PC-9 (cell line): ENCODE results near the gene TMEM109. TPM values are rescaled to one million over a fixed set of nuclear protein-coding genes. Genes with fewer than 3 reads are reported as not detected.

ENCODE experiments used
- BruUV-seq: library from RNA; stranded (reverse); fragments of 400-500 nt; replicated peaks from 2 replicates; lab custom pipeline; 2021; lab: Mats Ljungman, UMichigan
- CTCF ChIA-PET: fragments of 300-600 bp; sonication (Branson Sonifier 250); formaldehyde crosslinking; loops from one replicate; lab custom pipeline; 2022; ENCODE audit warnings: antibody characterized with exemption; lab: Charles Lee
- POLR2A ChIA-PET: fragments of 300-600 bp; sonication (Branson Sonifier 250); formaldehyde crosslinking; loops from one replicate; lab custom pipeline; 2022; ENCODE audit warnings: antibody characterized with exemption; ENCODE audit not compliant: unreplicated experiment; lab: Charles Lee
- DNase-seq, 2 experiments: peaks; one replicate each; pipeline versions ENCODE4 v3.0.0 to v3.0.0-alpha.2; 2015 to 2022; ENCODE audit warnings: mixed read lengths in 1 of 2
- H2AFZ ChIP-seq: fragments of 200-600 bp; sonication (generic); 2 replicates; pipeline ENCODE4 v1.8.1; 2017; ENCODE audit warnings: antibody characterized with exemption
- H3F3A ChIP-seq: fragments of 200-600 bp; sonication (generic); 2 replicates; pipeline ENCODE4 v1.8.1; 2017; ENCODE audit warnings: antibody characterized with exemption, mild to moderate bottlenecking, low read depth; ENCODE audit not compliant: insufficient read depth
- H3K27ac ChIP-seq: fragments of 200-600 bp; sonication (generic); 2 replicates; pipeline ENCODE4 v1.6.1; 2016; ENCODE audit warnings: mixed run types
- H3K27me3 ChIP-seq: fragments of 200-600 bp; sonication (generic); 2 replicates; pipeline ENCODE4 v1.6.1; 2016; ENCODE audit warnings: low read depth, mixed run types; ENCODE audit not compliant: insufficient read depth
- H3K36me3 ChIP-seq: fragments of 200-600 bp; sonication (generic); 2 replicates; pipeline ENCODE4 v1.6.1; 2016; ENCODE audit warnings: low read depth, mixed run types
- H3K4me1 ChIP-seq: fragments of 200-600 bp; sonication (generic); replicated peaks from 2 replicates; pipeline ENCODE4 v1.6.1; 2016; ENCODE audit warnings: mixed run types; ENCODE audit not compliant: insufficient read depth
- H3K4me2 ChIP-seq: fragments of 200-600 bp; sonication (generic); 2 replicates; pipeline ENCODE4 v1.6.1; 2017; ENCODE audit warnings: mixed run types
- H3K4me3 ChIP-seq: fragments of 200-600 bp; sonication (generic); 2 replicates; pipeline ENCODE4 v1.6.1; 2016; ENCODE audit warnings: mixed run types
- H3K79me2 ChIP-seq: fragments of 200-600 bp; sonication (generic); 2 replicates; pipeline ENCODE4 v1.6.1; 2017; ENCODE audit warnings: low read depth, mixed run types
- H3K9me2 ChIP-seq: fragments of 200-600 bp; sonication (generic); 2 replicates; pipeline ENCODE4 v1.8.1; 2017; ENCODE audit warnings: mild to moderate bottlenecking; ENCODE audit not compliant: insufficient read depth
- H3K9me3 ChIP-seq: fragments of 200-600 bp; sonication (generic); 2 replicates; pipeline ENCODE4 v1.8.1; 2016; ENCODE audit warnings: low read depth; ENCODE audit not compliant: insufficient read depth
- H4K20me1 ChIP-seq: fragments of 200-600 bp; sonication (generic); 2 replicates; pipeline ENCODE4 v1.8.1; 2017; ENCODE audit not compliant: insufficient read depth
- EZH2 ChIP-seq: fragments of 200-600 bp; sonication (generic); IDR thresholded peaks from 2 replicates; pipeline ENCODE4 v1.8.0; 2017; ENCODE audit warnings: antibody characterized with exemption, low read depth
- intact Hi-C: fragments of 100-400 bp; cut with micrococcal nuclease; formaldehyde crosslinking; loops from one replicate; pipeline ENCODE4 v1.10.0; 2022; ENCODE audit not compliant: unreplicated experiment
- total RNA-seq: library from RNA; stranded (reverse); gene quantifications from 2 replicates; pipeline ENCODE4 v1.2.3, GENCODE V29; 2021
- TF ChIP-seq, protein P1 (sequence below): fragments of 200-600 bp; sonication (generic); conservative IDR thresholded peaks from 2 replicates; pipeline ENCODE4 v1.6.1; 2017; ENCODE audit warnings: mixed run types, antibody characterized with exemption, mild to moderate bottlenecking, moderate library complexity

Gene TMEM109
- total RNA-seq, 1 experiment from 2014 or later: 105 TPM

DNA sequence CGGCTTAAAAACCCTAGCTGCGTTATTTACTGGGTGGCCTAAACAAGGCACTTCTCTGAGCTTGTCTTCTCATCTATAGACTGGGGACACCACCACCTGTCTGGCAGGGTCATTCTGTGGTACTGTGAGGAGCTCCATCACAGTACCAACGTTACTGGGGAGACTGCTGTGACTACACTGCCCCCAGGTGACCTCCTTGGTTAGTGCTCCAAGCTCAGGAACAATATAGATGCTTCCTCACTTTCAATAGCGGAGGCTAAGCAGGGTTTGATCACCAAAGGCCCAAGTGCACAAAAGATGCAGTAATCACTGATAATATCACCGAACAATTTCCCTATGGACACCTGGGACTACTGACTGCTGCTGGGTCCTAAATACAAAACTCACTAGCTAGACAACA is 26.4 kb upstream of the TMEM109 start:
- DNase-seq: no peak
- POLR2A ChIA-PET: interaction anchor here (0.6 to 0.7 kb wide), 2 partner anchors 28 to 61 kb away, joined by 4 to 5 read pairs; no protein-coding TSS in a partner anchor
- Histone ChIP-seq H3K9me3 (no peaks in the 10 kb centered on the region), H3K4me2 (no peak overlapping the region), H4K20me1 (peaks cover 7% of the 10 kb centered on the region), H3K4me1 (no peaks in the 10 kb centered on the region), H3K4me3 (no peak overlapping the region), H2AFZ (no peak overlapping the region), H3F3A (peaks cover 23% of the 10 kb centered on the region), H3K36me3 (no peaks in the 10 kb centered on the region), H3K79me2 (no peaks in the 10 kb centered on the region), H3K27ac (no peak overlapping the region), H3K27me3 (no peaks in the 10 kb centered on the region), H3K9me2 (no peaks in the 10 kb centered on the region)
- BruUV-seq: no TSS peak
- intact Hi-C loops: loop anchor here (1.0 kb wide), 2 partner anchors 56 to 112 kb away; no protein-coding TSS in a partner anchor
- TF ChIP-seq EZH2: no peak
- TF ChIP-seq, protein P1, sequence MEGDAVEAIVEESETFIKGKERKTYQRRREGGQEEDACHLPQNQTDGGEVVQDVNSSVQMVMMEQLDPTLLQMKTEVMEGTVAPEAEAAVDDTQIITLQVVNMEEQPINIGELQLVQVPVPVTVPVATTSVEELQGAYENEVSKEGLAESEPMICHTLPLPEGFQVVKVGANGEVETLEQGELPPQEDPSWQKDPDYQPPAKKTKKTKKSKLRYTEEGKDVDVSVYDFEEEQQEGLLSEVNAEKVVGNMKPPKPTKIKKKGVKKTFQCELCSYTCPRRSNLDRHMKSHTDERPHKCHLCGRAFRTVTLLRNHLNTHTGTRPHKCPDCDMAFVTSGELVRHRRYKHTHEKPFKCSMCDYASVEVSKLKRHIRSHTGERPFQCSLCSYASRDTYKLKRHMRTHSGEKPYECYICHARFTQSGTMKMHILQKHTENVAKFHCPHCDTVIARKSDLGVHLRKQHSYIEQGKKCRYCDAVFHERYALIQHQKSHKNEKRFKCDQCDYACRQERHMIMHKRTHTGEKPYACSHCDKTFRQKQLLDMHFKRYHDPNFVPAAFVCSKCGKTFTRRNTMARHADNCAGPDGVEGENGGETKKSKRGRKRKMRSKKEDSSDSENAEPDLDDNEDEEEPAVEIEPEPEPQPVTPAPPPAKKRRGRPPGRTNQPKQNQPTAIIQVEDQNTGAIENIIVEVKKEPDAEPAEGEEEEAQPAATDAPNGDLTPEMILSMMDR: peak; percentile 67
- CTCF ChIA-PET: interaction anchor here (0.6 to 1.5 kb wide), 3 partner anchors 12 to 66 kb away, joined by 4 to 21 read pairs (median 5); no protein-coding TSS in a partner anchor

DNA sequence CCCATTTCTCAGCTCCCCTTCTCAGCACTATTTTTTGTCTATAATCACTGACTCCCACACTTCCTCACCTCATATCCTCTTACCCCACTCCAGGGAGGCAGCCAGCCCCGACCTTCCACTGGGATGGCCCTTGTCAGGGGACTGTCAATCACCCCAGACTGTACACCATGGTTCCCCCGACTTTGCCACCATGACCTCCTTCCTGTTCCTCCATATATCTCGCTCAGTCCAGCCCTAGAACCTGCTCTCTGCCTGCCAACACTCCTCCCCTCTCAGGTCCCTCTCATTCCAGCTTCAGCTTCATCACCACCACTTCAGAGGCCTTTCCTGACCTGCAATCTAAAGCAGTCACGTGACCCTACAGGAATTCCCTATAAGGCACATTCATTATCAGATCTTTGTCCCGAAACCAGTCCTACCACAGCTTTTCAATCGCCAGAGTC is 24.1 kb upstream of the TMEM109 start:
- Histone ChIP-seq H3F3A (peaks cover 23% of the 10 kb centered on the region), H4K20me1 (peaks cover 7% of the 10 kb centered on the region), H3K4me3 (no peak overlapping the region), H3K79me2 (no peaks in the 10 kb centered on the region), H3K27ac (no peak overlapping the region), H3K27me3 (no peaks in the 10 kb centered on the region), H3K9me2 (no peaks in the 10 kb centered on the region), H3K36me3 (no peaks in the 10 kb centered on the region; the same call in 1 of the 2 replicates), H3K4me2 (no peak overlapping the region), H2AFZ (no peak overlapping the region), H3K4me1 (no peaks in the 10 kb centered on the region), H3K9me3 (no peaks in the 10 kb centered on the region)
- TF ChIP-seq EZH2: no peak
- TF ChIP-seq, protein P1: no peak
- CTCF ChIA-PET: interaction anchor here (0.9 to 1.1 kb wide), 2 partner anchors 10 to 55 kb away, joined by 3 read pairs; no protein-coding TSS in a partner anchor
- DNase-seq: no peak
- intact Hi-C loops: no loop called here
- no TSS peak for BruUV-seq
- POLR2A ChIA-PET: interaction anchor here (0.7 kb wide), 1 partner anchor 392 kb away, joined by 8 read pairs; no protein-coding TSS in a partner anchor

DNA sequence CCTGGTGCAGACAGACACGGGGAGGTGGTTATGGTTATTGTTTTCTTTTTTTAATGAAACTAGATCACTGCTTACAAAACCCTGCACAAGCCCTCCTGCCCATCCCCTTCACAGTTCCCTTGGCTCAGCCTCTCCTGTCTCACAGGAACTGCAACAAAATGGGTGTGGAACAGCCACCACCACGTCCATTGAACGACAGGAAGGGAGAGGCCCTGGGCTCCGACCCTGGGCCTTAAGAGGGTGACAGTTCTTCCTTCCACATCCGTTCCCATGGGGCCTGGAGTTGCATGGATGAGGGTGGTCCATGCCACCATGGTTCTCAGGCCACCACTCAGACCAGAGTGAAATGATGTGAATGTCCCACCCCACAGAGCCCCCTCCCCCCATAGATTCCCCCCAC is 23.3 kb upstream of the TMEM109 start:
- intact Hi-C loops: no loop called here
- Histone ChIP-seq H3K4me1 (no peaks in the 10 kb centered on the region), H2AFZ (no peak overlapping the region), H3K9me2 (no peaks in the 10 kb centered on the region), H3K4me2 (no peak overlapping the region), H3K27ac (no peak overlapping the region), H3K27me3 (no peaks in the 10 kb centered on the region), H4K20me1 (peaks cover 7% of the 10 kb centered on the region), H3F3A (peaks cover 23% of the 10 kb centered on the region), H3K4me3 (no peak overlapping the region), H3K36me3 (peaks cover 5% of the 10 kb centered on the region), H3K79me2 (no peaks in the 10 kb centered on the region), H3K9me3 (no peaks in the 10 kb centered on the region)
- CTCF ChIA-PET: interaction anchor here (0.6 kb wide), 1 partner anchor 12 kb away, joined by 3 read pairs; no protein-coding TSS in a partner anchor
- no peak for DNase-seq
- TF ChIP-seq, protein P1: no peak
- TF ChIP-seq EZH2: no peak
- BruUV-seq: no TSS peak
- POLR2A ChIA-PET: no interaction called here
